C4-2B (cell line): Measurements from ENCODE around the gene ARID5B.
"Not testable (repeated sequence)": the region's sequence is repeated elsewhere in the genome, so short reads cannot be mapped to it uniquely, and the experiment has no call there.

Experiments
- CTCF ChIP-seq: fragments of 450-650 bp; conservative IDR thresholded peaks from 2 replicates; pipeline ENCODE4 v1.5.1; 2017; ENCODE audit warnings: mild to moderate bottlenecking
- ZFX ChIP-seq: fragments of 450-650 bp; IDR thresholded peaks from 2 replicates; pipeline ENCODE4 v1.6.1; 2017

- not testable (repeated sequence) for TF ChIP-seq CTCF, ZFX
Observed at GRCh38 chr10:61867817-61868216, 33.7 kb upstream of the ARID5B start.
